HG03097 (cell line): Measurements from ENCODE around the gene NKG7.

Experiments
- ATAC-seq: cut with Tn5 transposase; IDR thresholded peaks from one replicate; pipeline ENCODE4 v1.9.1; 2021; ENCODE audit not compliant: unreplicated experiment, low FRiP score

The NKG7 gene

DNA sequence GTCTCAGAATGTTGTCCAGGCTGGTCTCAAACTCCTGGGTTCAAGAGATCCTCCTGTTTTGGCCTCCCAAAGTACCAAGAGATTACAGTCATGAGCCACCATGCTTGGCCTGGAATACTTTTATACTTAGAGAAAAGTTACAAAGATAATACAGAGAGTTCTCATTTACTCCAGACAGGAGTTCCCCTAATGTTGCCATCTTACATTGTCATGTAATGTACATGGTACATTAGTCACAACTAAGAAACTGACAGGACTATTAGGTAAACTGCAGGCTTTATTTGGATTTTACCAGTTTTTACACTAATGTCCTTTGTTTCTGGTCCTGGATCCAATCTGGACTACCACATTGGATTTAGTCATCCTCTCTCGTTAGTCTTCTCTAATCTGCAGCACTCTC is 20.2 kb upstream of the NKG7 start:
- ATAC-seq, result no peak

DNA sequence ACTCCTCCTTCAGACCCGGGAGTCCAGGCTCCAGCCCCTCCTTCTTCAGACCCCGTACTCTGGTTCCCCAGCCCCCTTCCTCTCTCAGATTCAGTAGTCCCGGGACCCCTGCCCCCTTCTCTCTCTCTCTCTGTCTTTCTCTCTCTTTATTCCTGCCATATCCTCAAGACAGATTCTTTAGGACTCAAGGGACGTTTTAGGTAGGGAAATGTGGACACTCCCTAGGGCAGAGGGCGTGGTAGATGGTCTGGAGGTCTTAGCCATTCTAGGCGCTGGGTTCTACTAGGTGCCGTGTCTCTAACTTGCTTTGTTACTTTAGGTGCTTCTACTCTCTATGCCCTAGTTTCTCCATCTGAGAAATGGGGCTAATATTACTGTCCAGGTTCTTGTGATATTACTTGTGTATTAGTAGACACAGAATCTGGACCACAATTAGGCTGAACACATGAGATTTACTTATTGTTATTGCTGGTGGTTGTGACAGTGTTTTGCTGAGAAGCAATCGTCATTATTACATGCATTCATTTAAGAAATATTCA is 18.7 kb upstream of the NKG7 start:
- ATAC-seq, result no peak

DNA sequence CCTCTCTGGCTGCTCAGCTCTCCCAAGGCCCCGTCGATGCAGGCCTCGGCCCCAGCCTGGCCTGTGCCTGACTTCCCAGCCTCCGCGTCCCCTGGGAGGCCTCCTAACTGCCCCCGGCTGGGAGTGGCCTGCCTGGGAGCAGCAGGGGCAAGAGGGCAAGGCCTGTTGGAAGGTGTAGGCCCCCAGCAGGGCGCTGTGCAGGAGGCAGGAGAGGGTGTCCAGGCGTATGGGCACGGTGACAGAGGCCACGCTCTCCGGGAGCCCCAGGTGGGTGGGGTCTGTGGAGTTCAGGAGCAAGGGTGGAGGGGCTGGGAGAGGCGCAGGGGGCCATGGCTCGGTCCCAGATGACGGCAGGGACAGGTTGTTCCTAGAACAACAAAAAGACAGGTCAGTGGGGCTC is 16.7 kb upstream of the NKG7 start:
- ATAC-seq, result no peak

DNA sequence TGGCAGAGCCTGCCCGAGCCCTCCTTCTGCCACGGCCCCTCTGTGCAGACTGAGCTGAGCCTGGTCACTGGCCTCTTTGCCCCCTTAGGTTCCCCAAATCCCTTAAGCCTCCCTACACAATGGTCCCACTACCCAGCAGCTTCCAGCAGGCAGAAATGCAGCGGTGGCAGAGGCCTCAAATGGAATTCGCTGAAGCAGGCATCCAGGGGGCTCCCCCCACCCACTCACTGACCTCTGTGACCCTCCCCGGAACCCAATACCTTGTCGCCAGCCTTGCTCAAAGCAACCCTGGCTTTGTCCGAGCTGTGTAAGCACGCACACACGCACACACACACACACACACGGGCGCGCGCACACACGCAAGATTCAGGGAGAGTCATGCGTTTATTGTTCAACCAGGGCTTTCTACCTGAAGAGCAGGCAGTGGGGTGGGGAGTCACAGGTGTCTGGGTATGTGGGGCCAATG is 15.5 kb upstream of the NKG7 start, which contains the start of gene LIM2:
TSS of gene LIM2 (minus strand) at position 51 of the 466 bp plus-strand sequence. CDS start 531 bp downstream, outside the sequence.
- no peak for ATAC-seq

DNA sequence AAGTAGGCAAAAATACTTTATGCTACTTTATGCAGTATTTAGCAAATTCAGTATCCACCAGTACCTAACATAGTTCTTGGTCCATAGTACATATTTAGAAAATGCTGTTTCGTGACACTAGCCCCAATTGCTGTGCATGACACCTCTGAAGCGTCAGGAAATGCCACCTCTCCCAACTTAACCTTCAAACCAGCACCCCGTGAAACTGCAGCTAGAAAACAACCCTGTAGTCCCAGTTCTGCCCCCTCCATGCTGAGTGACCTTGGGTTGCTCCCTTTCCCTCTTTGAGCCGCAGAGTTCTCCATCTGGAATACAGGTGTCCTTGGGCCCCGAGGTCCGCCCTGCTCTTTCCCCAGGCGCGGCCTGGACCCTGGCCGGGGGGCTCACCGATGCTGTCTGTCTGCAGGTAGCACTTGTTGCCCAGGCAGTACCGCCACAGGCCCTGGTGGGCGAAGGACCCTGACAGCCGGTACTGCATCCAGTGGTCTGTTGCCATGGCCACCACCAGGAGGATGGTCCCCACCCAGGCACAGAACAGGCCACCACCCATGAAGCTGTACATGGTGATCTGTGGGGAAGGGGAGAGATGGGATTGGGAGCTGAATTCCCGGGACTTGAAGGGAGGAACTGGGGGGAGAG is 14.5 kb upstream of the NKG7 start:
- ATAC-seq, result no peak

DNA sequence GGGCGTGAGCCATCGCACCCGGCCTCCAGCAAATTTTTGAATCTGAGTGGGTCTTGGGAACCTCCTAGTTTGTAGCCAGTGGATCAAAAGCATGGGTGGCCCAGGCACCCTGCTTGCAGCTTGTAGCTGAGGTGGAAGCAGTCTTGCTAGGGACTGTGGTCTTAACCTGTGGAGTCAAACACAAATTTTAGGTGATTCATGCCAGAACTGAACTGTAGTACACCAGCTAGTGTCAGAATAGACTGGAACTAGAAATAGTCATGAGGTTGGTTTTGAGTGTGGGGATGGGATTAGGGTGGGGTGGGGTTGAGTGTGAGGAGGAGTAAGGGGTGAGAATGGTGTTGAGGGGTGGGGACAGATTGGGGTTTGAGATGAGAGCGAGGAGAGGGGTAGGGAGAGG is 9.6 kb upstream of the NKG7 start:
- ATAC-seq, result no peak

DNA sequence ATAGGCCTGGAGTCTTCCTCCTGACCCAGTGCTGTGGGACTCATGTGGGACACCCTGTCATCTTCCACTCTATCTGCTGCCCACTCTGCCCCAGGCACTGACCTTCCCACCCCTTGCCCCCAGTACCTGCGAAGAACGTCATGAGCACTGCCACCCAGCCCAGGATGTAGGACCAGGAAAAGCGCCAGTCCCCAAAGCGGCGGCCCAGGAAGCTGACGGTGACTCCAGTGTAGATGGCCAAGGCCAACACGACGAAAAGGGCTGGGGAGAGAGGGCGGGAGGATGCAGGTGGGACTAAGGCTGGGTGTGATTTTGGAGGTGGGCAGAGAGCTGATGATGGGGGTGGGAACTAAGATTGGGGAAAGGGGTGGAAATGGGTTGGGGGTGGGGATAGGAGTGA is 7.9 kb upstream of the NKG7 start:
- no peak for ATAC-seq

DNA sequence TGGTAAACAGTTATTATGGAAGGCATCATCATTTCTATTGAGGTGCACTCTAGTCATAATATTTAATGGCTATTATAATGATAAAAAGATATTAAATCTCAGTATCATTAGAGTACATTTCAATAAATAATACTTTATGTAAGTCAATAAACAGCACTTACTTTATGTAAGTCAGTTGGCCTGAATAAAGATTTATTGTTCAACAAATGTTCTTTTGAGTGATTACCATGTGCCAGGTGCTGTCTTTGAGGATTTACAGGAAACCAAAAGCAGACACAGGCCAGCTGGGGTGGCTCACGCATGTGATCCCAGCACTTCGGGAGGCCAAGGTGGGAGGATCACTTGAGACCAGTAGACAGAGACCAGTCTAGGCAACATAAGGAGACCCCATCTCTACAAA is 5.0 kb upstream of the NKG7 start:
- ATAC-seq, result no peak

DNA sequence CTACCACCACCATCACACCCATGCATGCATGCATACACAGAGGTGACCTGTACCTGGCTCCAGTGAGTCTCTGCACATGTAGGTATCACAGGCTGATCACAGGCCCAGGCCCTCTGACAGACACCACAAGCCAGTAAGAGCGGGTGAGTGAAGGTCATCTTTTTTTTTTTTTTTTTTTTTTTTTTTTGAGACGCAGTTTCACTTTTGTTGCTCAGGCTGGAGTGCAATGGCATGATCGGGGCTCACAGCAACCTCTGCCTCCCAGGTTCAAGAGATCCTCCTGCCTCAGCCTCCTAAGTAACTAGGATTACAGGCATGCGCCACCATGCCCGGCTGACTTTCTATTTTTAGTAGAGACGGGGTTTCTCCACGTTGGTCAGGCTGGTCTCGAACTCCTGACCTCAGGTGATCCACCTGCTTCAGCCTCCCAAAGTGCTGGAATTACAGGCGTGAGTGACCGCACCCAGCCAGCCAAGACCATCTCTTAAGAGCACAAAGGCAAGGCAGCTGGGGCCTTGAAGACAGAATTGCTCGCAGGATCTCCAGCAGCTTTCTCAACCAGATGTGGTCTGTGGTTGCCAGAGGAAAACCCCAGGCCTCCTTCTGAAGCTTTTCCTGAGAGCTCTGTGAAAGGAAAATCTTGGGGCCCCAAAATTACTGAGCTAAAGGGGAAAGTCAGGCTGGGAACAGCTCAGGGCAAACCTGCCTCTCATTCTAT is 3.2 kb upstream of the NKG7 start:
- no peak for ATAC-seq

DNA sequence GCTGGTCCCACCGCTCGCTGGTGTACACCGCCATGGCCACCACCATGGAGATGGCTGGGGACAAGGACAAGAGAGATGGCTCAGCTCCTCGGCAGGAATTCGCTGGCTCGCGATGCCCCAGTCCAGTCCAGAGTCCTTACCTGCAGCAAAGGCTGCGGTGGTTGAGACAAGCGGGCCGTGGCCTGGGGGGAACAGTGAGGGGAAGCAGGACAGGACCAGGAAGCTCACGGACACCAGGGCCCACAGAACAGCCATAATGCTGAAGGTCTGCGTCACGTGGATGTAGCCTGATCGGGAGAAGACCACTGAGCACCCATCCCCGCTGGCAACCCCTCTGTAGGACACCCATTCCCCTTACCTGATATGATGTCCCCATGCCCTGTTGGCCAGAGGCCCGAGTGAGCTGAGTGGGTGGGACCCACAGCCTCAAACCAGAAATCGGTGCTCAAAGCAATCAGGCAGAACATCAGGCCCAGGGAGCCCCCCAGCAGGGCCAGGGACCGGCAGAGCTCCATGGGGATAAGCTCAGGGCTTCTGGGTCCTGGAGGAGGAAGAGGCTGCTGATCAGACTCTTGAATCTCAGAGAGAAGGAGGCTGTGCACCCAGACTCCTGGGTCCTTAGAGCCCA is 319 bp downstream of the NKG7 start:
- no peak for ATAC-seq

DNA sequence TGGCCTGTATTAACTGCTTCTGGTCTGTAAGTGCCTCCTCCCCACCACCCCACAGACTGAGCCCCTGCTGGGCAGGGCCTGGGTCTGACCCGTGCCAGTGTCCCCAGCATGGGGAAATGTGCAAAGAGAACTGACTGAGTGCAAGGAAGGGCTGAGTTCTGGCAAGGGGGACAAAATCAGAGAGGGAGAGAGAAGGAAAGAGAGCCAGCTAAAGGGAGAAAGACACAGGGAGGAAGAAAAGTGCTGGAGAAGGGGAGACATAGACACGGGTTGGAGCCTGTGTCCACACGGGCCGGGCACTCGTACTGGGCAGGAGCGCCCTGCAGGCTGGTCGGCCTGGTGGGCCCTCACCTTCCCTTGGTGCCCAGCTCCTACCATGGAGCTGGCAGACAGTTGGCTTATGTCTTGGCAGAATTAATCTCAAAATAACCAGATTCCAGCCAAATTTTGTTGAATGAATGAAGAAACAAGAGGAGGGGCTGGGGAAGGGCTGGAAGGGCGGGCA is 1.2 kb downstream of the NKG7 start:
- ATAC-seq, result no peak

DNA sequence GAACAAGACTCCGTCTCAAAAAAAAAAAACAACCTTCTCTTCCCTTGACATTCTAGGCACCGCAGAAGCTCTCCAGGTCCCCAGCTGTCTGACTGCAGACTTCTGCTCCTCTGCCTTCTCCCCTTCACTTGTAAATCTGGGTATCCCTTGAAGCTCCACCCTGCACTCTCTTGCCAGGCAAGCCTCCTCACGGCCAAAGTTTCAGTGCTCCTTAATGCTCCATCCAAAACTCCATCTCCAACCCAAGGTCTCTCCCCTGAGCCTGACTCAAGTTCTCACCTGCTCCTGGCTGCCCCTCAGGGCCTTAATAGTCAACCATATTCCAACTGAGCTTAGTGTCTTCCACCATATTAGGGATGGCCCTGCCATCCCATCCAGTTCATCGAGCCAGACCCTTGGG is 2.2 kb downstream of the NKG7 start:
- no peak for ATAC-seq

DNA sequence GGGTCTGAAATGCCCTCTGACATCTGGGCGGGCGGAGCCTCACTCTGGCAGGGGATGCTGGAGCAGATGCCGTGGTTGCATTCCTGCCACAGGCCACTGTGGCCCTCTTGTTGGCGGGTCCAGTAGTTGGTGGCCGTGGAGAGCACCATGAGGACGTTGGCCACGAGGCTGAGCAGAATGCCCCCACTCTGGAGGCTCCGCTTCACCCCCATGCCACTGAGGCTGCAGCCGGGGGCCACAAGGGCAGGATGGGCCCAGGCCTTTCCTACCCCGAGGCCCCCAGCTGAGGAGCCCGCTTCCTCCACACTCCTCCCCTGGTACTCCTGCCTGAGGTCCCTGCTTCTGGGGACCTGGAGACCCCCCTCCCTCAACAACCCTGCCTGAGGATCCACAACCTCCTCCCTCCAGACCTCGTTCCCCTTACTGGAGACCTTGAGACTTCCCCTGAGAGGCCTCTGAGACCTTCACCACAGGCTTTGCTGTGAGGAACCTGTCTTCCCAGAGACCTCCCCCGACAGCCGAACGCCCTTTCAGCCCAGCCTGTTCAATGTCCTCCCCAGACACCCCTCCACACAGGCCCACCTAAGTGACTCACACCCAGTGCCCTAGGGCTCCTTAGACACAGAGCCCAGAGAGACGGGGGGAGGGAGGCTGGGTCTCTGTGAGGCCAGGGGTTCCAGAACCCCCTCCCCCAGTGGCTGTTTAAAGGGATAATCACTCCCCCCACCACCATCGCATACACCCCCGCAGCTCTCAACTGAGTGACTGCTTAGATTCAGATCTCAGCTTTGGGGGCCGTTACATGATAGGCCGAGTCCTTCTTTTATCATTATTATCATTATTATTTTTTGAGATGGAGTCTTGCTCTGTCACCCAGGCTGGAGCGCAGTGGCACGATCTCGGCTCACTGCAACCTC is 3.8 kb downstream of the NKG7 start, which contains the start of gene CLDND2:
TSS of gene CLDND2 (minus strand) at position 638 of the 917 bp plus-strand sequence. CDS start at position 212, 426 bp downstream.
- ATAC-seq, result no peak

DNA sequence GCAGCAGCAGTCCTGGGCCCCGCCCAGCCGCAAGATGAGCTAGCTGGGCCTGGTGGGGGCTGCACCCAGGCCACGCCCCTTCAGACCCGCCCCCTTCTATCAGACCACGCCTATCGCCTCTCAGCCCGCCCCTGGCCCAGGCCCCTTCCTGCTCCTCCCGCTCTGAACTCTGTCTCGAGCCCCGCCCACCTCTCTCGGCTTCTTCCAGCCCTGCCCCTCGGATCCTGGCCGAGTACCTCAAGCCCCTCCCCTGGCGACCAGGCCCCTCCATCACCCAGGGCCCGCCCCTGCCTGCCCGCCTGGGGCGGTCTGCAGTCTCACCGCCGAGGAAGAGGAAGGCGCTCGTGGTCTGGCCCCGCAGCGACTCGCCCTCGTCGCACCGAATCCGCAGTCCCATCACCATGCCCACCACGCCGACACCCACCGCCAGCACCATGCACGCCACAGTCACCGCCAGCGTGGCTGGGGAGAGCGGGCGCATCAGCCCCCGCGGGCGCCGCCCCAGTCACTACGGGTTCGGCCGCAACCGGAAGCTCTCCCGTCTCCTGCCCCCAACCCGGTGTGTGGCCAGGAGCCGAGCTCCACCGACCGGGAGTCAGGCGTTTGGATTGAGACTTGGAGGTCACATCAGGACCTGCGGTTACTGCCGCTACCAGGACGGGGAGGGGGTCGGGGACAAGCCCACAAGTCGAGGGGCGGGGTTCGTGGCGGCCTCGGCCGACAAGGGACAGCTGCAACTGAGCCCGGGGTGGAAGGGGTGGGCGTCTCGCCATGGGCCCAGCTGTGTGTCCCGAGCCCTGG is 4.7 kb downstream of the NKG7 start:
- peak; percentile 58 for ATAC-seq

DNA sequence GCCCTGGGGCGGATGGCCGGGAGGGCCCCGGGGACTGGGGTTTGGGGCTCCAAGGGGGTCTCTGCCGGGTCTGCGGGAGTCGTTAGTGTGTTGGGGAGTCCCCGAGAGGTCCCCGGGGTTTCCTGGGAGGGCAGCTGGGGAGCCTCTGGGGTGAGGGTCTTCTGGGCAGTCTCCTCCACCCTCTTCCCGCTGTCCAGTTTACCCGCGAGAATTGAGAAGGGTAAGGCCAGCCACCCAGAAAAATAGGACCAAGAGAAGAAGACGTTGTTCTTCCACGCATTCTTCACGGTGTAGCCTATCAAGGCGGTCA is 5.2 kb downstream of the NKG7 start:
- ATAC-seq, result no peak

DNA sequence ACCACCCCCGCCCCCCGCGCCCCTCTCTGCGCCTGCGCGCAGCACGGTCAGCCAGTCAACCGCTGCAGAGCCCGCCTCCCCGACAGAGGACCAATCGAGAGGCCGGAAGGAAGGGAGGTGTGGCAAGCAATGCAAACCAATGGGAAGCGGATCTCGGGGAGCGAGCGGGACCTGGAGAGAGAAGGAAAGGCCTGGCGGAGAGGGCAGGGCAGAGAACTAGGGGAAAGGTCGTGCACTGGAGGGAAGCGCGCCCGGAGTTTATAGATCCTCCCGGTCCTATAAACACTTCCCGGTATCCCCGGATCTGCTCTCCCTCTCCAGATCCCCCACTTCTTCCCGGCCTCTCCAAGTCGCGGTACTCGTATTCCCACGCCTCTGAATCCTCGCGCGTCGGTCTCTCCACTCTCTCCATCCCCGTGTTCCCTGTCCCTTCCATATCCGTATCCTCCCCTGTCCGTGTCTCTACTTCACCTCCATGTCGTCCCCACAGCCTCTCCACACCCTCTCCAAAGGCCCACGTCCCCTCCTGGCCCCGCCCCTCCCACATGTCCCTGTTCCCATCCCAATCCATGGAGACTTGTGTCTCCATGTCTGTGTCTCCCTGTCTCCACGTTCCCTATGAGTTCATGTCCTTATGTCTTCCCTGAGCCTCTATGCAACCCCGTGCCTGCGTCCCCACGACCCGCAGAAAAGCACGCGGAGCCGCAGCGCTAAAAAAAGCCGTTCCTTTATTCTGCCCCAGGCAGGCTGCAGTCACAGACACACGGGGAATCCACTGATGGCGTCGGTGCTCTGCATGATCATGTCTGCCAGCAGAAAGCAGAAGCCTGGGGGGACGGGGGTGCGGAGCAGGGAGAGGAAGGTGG is 5.8 kb downstream of the NKG7 start:
- ATAC-seq, result peak; percentile 39

DNA sequence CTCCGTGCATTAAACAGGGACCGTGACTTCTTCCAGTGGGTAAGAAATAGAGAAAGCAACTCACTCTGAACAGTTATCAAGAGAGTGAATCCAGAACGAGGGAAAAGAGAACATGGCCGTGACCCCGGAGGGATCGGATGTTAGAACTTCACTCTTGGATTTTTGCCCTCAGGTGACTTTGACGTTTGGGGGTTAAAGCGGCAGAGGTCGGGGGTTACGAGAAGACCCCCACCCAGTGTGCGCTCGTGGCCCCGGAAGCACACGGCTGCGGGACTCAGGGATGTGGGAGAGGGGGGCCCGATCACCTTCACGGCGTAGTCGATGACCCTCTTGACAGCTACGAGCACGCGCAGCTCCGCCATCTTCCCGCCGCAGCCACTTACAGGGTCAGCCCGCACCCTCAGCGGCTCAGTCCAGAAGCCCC is 6.5 kb downstream of the NKG7 start, which contains the start of gene ETFB:
TSS of gene ETFB (minus strand) at position 424 of the 424 bp plus-strand sequence. CDS start at position 362, 62 bp downstream.
- no peak for ATAC-seq

DNA sequence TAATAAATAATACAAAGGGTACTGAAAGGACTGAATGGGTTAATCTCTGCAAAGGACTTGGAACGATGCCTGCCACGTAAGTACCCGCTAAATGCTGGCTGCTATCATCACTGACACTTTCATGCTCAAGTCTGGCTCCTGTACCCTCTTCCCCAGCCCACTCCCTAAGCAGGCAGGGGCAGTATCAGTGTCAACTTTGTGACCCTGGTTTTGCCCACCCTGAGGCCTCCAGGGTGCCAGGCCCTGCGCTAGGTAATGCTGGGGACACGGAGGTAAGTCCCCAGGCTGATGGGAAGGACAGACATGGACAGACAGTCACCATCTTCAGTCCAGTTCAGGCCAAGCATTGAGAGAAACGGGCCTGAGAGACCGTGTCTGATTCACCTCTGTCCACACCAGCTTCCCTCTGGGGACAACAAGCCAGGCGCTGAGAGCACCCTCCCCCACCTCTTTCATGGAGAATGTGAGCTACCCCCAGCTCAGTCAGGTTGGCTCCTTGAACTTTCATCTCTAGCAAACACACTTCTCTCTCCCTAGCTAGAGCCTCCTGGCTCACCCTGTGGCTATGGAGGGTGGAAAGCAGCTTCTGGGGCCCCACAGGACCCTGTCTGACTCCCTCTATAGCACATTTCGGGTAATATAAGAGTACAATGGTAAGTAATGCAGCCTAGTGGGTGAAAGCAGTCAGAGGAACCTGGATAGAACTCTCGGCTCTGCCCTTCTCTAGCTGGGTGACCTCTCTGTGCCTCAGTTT is 7.1 kb downstream of the NKG7 start:
- no peak for ATAC-seq
